Tibial nerve (tissue), 3 donors: ENCODE measurements around the gene AP1B1.

Experiments used
- CTCF ChIP-seq, 5 experiments: fragments of 200-600 bp in 3 of 5; fragments of 450-650 bp in 2 of 5; sonication (generic) in 3 of 5; IDR thresholded peaks; one replicate each; pipeline ENCODE4 v1.5.1; 2016 to 2019; ENCODE audit warnings: antibody characterized with exemption in 5 of 5, mild to moderate bottlenecking in 3 of 5, moderate library complexity in 2 of 5
- POLR2A ChIP-seq, 2 donors: fragments of 450-650 bp; IDR thresholded peaks; one replicate each; pipeline ENCODE4 v1.6.1; 2017; ENCODE audit warnings: antibody characterized with exemption in 2 of 2, mild to moderate bottlenecking in 2 of 2, moderate library complexity in 2 of 2

DNA sequence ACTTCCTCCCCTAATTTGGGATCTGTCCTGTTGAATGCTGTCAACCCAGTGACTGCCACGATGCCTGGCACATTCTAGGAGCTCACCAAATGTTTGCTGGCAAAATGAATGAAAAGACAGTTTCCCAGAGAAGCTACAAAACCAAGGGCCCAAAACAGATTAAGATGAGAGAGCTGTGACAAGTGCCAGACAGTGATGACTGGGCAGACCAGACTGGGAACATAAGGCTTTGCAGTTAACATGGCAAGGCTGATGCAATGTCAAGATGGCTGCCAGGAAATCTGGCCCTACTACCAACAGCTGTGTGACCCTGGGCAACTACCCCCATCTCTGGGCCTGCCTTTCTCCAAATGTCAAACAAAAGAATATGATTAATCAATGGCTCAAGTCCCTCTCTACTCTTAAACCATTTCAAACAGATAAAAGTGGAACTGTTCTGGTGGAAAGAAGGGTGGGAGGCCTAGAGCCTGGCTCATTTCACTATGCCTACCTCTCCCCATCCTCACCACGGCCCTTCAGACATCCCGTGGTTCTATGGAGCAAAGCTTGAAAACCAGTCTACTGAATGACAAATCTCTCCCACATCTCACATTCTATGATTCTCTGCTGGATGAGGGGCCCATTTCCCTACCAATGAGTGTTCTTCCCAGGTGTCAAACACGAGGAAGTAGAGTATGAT lies 12.8 kb downstream of the AP1B1 start:
- TF ChIP-seq CTCF (IDR thresholded peaks at IDR 0.05): no peak
- no peak for TF ChIP-seq POLR2A (IDR thresholded peaks at IDR 0.05)
